GM19372 (cell line): ENCODE measurements around the gene CRAMP1.

Source experiments
- ATAC-seq: cut with Tn5 transposase; IDR thresholded peaks from one replicate; pipeline ENCODE4 v1.9.1; 2021; ENCODE audit warnings: mild to moderate bottlenecking, low read depth, moderate library complexity; ENCODE audit not compliant: unreplicated experiment

Gene CRAMP1

GRCh38 chr16:1654505-1655268 is 42.5 kb downstream of the CRAMP1 start:
- ATAC-seq: no peak

GRCh38 chr16:1655269-1655807 is 43.2 kb downstream of the CRAMP1 start:
- ATAC-seq: no peak

- no peak for ATAC-seq
Observed at GRCh38 chr16:1655909-1656807, 44.0 kb downstream of the CRAMP1 start.

- no peak for ATAC-seq
Observed at GRCh38 chr16:1656808-1657617, 44.9 kb downstream of the CRAMP1 start.

- no peak for ATAC-seq
Observed at GRCh38 chr16:1657841-1658240, 45.7 kb downstream of the CRAMP1 start.

GRCh38 chr16:1659031-1659430 is 46.9 kb downstream of the CRAMP1 start:
- no peak for ATAC-seq

- no peak for ATAC-seq
Observed at GRCh38 chr16:1661826-1662225, 49.7 kb downstream of the CRAMP1 start.

GRCh38 chr16:1662543-1662942 is 50.4 kb downstream of the CRAMP1 start:
- ATAC-seq: no peak

GRCh38 chr16:1665829-1666228 is 53.7 kb downstream of the CRAMP1 start:
- ATAC-seq: no peak

GRCh38 chr16:1666316-1666715 is 54.2 kb downstream of the CRAMP1 start:
- ATAC-seq: no peak

GRCh38 chr16:1667271-1667670 is 55.1 kb downstream of the CRAMP1 start:
- no peak for ATAC-seq

- ATAC-seq: no peak
Observed at GRCh38 chr16:1667916-1668315, 55.8 kb downstream of the CRAMP1 start.

GRCh38 chr16:1668612-1669319 is 56.6 kb downstream of the CRAMP1 start:
- ATAC-seq: no peak

GRCh38 chr16:1669698-1670097 is 57.5 kb downstream of the CRAMP1 start:
- ATAC-seq: no peak

GRCh38 chr16:1670371-1670770 is 58.2 kb downstream of the CRAMP1 start:
- ATAC-seq: no peak

GRCh38 chr16:1670866-1671265 is 58.7 kb downstream of the CRAMP1 start:
- no peak for ATAC-seq

GRCh38 chr16:1673424-1674151 is 61.4 kb downstream of the CRAMP1 start:
- no peak for ATAC-seq

GRCh38 chr16:1674306-1674705 is 62.1 kb downstream of the CRAMP1 start:
- ATAC-seq: no peak
